MCF 10A (cell line): Measurements from ENCODE around the gene DEPP1. TPM values are rescaled to one million over a fixed set of nuclear protein-coding genes. Genes with fewer than 3 reads are reported as not detected.

Source experiments
- BruUV-seq: library from RNA; stranded (reverse); fragments of 400-500 nt; replicated peaks from 2 replicates; lab custom pipeline; 2021; lab: Mats Ljungman, UMichigan
- CTCF ChIA-PET: fragments of 300-600 bp; sonication (Branson Sonifier 250); formaldehyde crosslinking; extraction: SDS; loops from one replicate; lab custom pipeline; 2021; ENCODE audit warnings: antibody characterized with exemption, inconsistent platforms; lab: Yijun Ruan, JAX
- POLR2A ChIA-PET: fragments of 300-600, 350-650 bp; sonication (Branson Sonifier 250); formaldehyde crosslinking; extraction: SDS; loops from one replicate; lab custom pipeline; 2020; ENCODE audit warnings: antibody characterized with exemption, inconsistent platforms; lab: Yijun Ruan, JAX
- DNase-seq: peaks from one replicate; pipeline ENCODE4 v3.0.0-alpha.2; 2018; ENCODE audit not compliant: unreplicated experiment
- H3K27ac Mint-ChIP-seq: one replicate; pipeline ENCODE4 v1.8.0; 2022; ENCODE audit warnings: mild to moderate bottlenecking, low read depth, mixed read lengths; ENCODE audit not compliant: unreplicated experiment
- H3K27me3 Mint-ChIP-seq: one replicate; pipeline ENCODE4 v1.8.0; 2022; ENCODE audit warnings: mixed read lengths; ENCODE audit not compliant: insufficient read depth, unreplicated experiment
- H3K36me3 Mint-ChIP-seq: one replicate; pipeline ENCODE4 v1.8.0; 2022; ENCODE audit warnings: mild to moderate bottlenecking, moderate library complexity, mixed read lengths; ENCODE audit not compliant: insufficient read depth, unreplicated experiment
- H3K4me1 Mint-ChIP-seq: one replicate; pipeline ENCODE4 v1.8.0; 2022; ENCODE audit warnings: mixed read lengths; ENCODE audit not compliant: insufficient read depth, unreplicated experiment
- H3K4me3 Mint-ChIP-seq: one replicate; pipeline ENCODE4 v1.8.0; 2022; ENCODE audit warnings: mild to moderate bottlenecking, moderate library complexity, mixed read lengths; ENCODE audit not compliant: unreplicated experiment
- H3K9me3 Mint-ChIP-seq: one replicate; pipeline ENCODE4 v1.8.0; 2022; ENCODE audit warnings: mixed read lengths; ENCODE audit not compliant: unreplicated experiment
- intact Hi-C: fragments of 100-400 bp; cut with micrococcal nuclease; formaldehyde crosslinking; loops from 2 replicates; pipeline ENCODE4 v1.14.1; 2022
- total RNA-seq: library from RNA; stranded (reverse); gene quantifications from 2 replicates; pipeline ENCODE4 v1.2.3, GENCODE V29; 2022
- TF ChIP-seq, protein P1 (sequence below): fragments of 200-600 bp; IDR thresholded peaks from one replicate; pipeline ENCODE4 v1.8.0; 2022; ENCODE audit warnings: antibody characterized with exemption, mild to moderate bottlenecking; ENCODE audit not compliant: unreplicated experiment

The DEPP1 gene
- total RNA-seq, 1 experiment from 2014 or later: 0.84 TPM

GRCh38 chr10:44989597-44990301 is 11.1 kb upstream of the DEPP1 start:
- H3K4me1 Mint-ChIP-seq: peaks cover 12% of the 10 kb centered on the region
- ChIA-PET POLR2A (no interaction called here), CTCF (no interaction called here)
- no peak overlapping the region for H3K4me3 Mint-ChIP-seq
- H3K27ac Mint-ChIP-seq: no peak overlapping the region
- no peaks in the 10 kb centered on the region for H3K36me3 Mint-ChIP-seq
- no peaks in the 10 kb centered on the region for H3K27me3 Mint-ChIP-seq
- BruUV-seq: no TSS peak
- intact Hi-C loops: no loop called here
- no peak for DNase-seq
- no peaks in the 10 kb centered on the region for H3K9me3 Mint-ChIP-seq
- TF ChIP-seq, protein P1, sequence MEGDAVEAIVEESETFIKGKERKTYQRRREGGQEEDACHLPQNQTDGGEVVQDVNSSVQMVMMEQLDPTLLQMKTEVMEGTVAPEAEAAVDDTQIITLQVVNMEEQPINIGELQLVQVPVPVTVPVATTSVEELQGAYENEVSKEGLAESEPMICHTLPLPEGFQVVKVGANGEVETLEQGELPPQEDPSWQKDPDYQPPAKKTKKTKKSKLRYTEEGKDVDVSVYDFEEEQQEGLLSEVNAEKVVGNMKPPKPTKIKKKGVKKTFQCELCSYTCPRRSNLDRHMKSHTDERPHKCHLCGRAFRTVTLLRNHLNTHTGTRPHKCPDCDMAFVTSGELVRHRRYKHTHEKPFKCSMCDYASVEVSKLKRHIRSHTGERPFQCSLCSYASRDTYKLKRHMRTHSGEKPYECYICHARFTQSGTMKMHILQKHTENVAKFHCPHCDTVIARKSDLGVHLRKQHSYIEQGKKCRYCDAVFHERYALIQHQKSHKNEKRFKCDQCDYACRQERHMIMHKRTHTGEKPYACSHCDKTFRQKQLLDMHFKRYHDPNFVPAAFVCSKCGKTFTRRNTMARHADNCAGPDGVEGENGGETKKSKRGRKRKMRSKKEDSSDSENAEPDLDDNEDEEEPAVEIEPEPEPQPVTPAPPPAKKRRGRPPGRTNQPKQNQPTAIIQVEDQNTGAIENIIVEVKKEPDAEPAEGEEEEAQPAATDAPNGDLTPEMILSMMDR: no peak

- ChIA-PET CTCF (interaction anchor here (0.6 to 1.1 kb wide), 2 partner anchors 10 to 506 kb away, joined by 3 to 5 read pairs; partner anchors contain the start of gene DEPP1), POLR2A (no interaction called here)
- Mint-ChIP-seq H3K4me1 (peaks cover 5% of the 10 kb centered on the region), H3K4me3 (no peak overlapping the region), H3K36me3 (no peaks in the 10 kb centered on the region), H3K9me3 (no peaks in the 10 kb centered on the region), H3K27ac (no peak overlapping the region), H3K27me3 (no peaks in the 10 kb centered on the region)
- BruUV-seq: no TSS peak
- intact Hi-C loops: no loop called here
- DNase-seq: no peak
- TF ChIP-seq, protein P1: no peak
These were observed 10.5 kb upstream of the DEPP1 start for GRCh38 chr10:44988957-44989585.

GRCh38 chr10:44986670-44987069 is 8.1 kb upstream of the DEPP1 start:
- ChIA-PET CTCF (interaction anchor here (0.9 kb wide), 1 partner anchor 12 kb away, joined by 3 read pairs; no protein-coding TSS in a partner anchor), POLR2A (no interaction called here)
- DNase-seq: no peak
- TF ChIP-seq, protein P1: no peak
- no peaks in the 10 kb centered on the region for H3K27me3 Mint-ChIP-seq
- no peaks in the 10 kb centered on the region for H3K36me3 Mint-ChIP-seq
- H3K4me1 Mint-ChIP-seq: peaks cover 4% of the 10 kb centered on the region
- intact Hi-C loops: no loop called here
- no peaks in the 10 kb centered on the region for H3K9me3 Mint-ChIP-seq
- H3K27ac Mint-ChIP-seq: no peak overlapping the region
- H3K4me3 Mint-ChIP-seq: no peak overlapping the region
- no TSS peak for BruUV-seq

GRCh38 chr10:44986179-44986578 is 7.6 kb upstream of the DEPP1 start:
- intact Hi-C loops: no loop called here
- ChIA-PET POLR2A (no interaction called here), CTCF (interaction anchor here (0.5 to 0.9 kb wide), 2 partner anchors 12 to 110 kb away, joined by 3 read pairs; no protein-coding TSS in a partner anchor)
- H3K27ac Mint-ChIP-seq: no peak overlapping the region
- BruUV-seq: no TSS peak
- TF ChIP-seq, protein P1: no peak
- peaks cover 9% of the 10 kb centered on the region for H3K4me1 Mint-ChIP-seq
- H3K36me3 Mint-ChIP-seq: no peaks in the 10 kb centered on the region
- H3K4me3 Mint-ChIP-seq: no peak overlapping the region
- H3K27me3 Mint-ChIP-seq: no peaks in the 10 kb centered on the region
- H3K9me3 Mint-ChIP-seq: no peaks in the 10 kb centered on the region
- no peak for DNase-seq
